ENCODE data around the gene TNFAIP6.
"Not testable (repeated sequence)": the region's sequence is repeated elsewhere in the genome, so short reads cannot be mapped to it uniquely, and the experiment has no call there.

TNFAIP6 gene

DNA sequence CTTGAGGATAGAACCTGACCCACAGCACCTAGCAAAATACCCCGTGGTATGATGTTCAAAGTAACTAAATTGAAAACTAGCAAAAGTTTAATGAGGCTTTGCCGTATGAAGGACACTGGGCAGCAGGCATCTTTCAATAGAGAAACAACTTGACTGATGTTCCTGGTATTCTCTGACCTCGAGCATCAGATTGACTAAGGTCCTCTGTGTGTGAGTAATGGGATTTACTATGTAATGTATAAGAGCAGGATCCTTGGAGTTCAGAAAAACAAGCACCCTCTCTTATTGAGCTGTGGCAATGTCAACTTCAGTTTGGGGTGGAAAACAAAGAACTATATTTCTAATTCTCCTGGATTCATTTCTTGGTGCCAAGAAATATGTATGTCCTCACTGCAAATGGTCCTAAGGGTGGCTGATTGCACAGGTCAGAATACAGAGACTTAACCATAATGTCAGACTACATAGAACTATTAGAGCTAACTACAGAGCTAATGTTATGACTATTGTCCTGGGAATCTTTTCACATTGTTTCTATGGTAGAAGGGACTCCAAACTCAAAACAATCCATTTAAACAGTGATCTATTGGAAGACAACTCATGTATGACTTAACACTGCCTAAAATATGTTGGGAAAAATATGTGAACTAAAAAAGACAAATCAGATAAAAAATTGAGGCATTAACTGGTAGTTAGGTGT, 4.4 kb downstream of the TNFAIP6 start:
- no peak for DNase-seq

DNA sequence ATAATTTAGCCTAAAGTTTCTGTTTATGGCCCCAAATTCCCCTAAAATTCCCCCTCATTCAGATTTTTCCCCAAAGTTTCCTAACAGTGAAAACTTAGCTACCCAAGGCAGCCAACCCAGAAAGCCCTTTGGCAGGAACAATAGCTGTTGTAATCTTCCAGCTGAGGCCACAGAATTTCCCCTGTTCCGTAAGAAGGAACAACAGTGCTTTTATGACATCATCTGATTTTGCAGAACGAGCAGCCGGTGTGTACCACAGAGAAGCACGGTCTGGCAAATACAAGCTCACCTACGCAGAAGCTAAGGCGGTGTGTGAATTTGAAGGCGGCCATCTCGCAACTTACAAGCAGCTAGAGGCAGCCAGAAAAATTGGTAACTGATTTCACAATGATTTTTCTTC, 6.3 kb downstream of the TNFAIP6 start:
- DNase-seq: no peak

DNA sequence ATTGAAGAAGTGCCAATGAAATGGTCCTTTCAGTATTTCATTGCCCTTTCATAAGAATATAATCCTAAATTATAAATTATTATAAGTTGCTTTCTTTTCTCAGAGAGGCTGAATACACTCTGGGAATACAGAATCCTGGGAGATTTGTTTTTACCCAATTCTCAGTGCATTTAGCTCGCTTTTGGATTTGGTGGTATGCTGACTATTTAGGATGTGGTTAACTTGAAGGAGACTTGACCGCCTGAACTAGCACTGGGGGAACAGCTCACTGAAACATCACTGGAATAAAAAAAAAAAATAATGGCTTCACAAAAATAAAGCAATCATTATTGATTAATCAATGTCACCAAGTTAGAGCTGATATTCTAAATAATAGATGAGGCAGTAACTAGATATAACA, 10.2 kb downstream of the TNFAIP6 start:
- no peak for DNase-seq

DNA sequence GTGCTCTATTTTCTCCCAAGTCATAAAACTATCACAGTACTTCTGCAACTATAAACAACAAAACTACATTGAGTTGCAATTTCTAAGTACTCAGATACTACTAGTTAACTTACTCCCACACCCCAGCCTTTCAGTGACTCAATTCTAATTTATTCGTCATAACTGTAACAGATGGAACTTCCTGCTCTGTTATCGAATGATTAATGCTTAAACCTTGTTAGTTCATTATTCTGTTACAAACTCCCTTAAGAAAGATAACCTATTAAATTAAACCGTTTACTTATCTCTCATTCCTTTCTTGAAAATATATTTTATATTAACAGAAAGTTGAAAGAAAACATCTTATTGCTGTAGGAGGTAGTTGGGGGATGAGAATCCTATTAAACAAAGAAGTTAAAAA, 17.0 kb downstream of the TNFAIP6 start:
- DNase-seq: peak; percentile 2

DNA sequence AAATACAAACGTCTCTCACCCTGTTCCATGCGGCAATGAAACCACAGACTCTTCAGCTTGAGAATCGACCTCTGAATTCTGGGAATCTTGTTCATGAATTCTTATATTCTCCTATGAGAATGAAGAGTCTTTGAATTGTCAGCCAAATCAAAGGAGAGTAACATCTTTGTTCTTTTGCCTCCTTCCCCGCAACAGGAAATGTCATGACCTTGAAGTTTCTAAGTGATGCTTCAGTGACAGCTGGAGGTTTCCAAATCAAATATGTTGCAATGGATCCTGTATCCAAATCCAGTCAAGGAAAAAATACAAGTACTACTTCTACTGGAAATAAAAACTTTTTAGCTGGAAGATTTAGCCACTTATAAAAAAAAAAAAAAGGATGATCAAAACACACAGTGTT, 21.8 kb downstream of the TNFAIP6 start:
- no peak for DNase-seq

DNA sequence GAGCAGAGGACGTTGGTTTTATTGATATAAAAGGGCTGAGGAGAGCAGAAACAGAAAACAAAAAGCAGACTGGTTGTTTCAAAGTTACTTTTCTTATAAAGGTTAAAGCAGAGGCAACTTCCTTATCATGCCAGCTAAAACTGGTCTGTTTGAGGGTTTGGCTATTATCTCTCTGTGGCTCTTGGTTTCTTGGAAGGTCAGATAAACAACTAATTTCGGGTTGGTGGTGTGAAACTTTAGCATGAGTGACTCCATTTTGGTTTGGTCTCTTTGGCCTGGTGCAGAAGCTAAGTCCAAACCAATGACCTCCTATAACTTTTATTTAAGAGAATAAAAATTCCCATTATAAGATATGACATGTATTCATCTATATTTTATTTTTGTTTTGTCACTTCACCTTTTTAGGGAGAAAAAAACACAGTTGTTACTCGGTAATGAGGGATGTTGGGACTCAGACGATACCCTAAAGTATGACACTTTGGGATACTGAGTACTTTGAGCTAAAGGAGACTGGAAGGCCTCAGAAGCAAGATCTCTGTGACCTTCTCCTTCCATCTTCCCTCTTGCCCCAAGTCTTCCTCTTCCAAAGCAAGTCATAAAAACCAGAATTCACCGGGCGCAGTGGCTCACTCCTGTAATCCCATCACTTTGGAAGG, 23.3 kb downstream of the TNFAIP6 start:
- DNase-seq: no peak

DNA sequence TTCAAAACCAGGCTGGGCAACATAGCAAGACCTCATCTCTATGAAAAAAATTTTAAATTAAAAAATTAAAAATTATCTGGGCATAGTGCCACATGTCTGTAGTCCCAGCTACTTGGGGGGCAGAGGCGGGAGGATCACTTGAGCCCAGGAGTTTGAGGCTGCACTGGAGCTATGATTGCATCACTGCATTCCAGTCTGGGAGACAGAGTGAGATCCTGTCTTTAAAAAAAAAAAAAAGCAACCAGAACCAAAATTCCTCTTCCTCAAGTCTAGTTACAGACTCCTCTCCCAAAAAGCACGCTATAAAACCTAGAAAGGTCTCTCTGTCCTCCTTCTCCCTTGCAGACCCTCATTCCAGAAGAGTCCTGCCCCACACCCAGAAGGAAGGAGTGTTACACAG, 23.9 kb downstream of the TNFAIP6 start:
- no peak for DNase-seq

DNA sequence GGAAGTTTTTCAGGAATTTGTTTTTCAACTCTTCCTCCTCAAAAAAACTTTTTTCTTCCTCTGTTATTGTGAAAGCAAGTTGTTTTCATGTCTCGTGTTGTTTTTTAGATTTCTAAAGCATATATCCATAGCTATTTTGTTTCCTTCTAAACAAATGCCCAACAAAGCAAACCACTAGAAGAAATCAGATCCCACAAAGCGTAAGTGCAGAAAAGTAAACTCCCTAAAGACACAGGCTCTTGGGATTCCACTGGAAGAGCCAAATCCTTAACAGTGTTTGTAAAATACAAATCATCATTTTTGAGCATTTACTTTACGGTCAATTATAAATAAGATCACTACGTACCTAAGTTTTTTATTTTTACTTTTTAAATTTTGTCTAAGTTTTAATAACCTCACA, 30.6 kb downstream of the TNFAIP6 start:
- DNase-seq: no peak

DNA sequence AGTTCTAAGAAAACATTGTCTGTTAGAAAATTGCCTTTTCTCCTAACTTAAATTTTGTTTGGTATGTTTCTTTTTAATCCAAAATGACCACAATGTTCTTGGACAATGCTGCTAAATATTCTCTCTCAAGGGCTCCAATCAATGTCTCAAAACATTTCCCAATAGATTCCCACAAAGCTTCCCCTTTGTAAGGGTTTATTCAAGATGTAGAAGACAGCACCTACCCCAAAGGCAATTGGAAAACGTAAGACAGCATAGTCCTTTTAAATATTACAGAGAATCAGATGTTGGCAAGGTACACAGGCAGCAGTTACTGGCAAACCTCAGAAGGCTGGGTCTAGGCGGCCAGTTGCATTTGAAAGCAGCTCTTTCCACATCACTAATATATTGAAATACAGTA, 34.0 kb downstream of the TNFAIP6 start:
- DNase-seq: no peak

DNA sequence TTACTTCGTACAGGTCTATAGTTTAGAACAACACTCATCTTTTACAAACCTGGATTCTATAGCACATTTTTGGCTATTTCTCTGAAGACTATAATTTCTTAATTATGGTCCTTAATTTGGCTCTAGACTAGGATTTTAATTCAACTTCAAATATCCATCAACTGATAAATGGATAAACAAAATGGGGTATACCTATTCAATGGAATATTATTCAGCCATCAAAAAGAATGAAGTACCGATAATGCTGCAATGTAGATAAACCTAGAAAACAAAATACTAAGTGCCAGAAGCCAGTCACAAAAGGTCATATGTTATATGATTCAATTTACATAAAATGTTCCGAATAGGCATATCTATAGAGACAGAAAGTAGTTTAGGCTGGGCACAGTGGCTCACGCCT, 37.1 kb downstream of the TNFAIP6 start:
- DNase-seq: no peak

DNA sequence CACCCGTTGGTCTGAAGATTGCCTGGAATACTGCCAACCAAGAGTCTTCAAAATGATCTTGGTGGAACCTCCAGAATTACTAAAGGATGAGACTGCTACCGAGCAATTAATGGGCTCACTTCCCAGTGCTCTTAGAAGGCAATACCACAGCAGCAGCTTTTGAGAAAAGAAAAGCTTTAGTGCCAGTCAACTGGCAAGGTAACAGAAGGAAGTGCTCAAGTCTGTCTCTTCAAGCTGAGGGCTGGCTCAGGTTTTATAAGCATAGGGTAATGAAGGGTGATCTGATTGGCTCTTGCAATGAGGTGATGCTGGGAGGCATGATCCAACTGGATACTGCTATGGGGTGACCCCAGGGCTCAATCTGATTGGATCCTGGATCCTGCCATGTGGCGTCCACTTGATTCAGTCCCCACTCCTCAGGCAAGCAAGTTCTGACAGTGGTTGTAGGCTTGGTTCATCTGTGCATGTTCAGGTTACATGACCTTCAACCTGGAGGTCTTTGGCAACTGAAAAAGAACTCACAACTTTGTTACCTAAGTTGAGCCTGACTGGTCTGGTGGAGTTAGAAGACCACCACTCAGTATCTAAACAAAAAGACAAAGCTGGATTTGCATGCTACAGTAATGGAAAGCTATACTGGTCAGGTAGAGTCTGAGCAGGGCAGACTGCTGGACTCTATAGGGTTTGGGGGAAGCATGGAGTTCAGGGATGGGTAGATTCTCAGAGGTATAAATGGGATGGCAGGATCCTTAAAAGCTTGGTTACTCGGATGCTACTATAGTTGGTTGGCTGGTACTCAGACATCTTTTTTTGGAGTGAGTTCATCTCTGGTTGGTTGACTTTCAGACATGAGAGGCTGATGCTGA, 38.4 kb downstream of the TNFAIP6 start:
- DNase-seq: no peak

DNA sequence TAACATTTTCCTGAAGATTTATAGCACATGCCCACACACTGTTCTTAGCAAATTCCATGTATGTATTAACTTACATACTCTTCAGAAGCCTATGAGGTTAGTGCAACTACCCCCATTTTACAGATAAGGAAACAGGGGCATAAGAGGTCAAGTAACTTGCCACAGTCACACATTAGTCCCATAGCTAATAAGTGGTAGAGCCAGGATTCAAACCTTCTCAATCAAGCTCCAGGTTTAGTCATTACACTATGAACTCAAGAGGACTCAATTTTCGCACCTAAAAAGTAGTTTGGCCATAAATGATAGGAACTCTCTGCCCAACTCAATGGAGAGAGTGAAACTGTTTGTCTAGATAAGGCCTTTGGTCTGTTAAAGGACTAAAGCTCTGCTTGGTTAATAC, 42.6 kb downstream of the TNFAIP6 start:
- DNase-seq: no peak

DNA sequence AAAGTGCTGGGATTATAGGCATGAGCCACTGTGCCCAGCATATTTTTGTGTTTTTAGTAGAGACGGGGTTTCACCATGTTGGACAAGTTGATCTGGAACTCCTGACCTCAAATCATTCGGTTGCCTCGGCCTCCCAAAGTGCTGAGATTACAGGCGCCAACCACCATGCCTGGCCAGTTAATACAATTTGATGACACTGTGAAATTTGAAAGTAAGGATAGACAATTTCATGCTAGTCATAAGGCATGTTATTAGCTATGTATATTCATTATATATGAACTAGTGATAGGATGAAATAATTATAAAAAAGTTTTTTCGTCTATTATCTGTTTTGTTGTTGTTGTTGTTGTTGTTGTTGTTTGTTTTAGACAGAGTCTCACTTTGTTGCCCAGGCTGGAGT, 43.8 kb downstream of the TNFAIP6 start:
- no peak for DNase-seq

DNA sequence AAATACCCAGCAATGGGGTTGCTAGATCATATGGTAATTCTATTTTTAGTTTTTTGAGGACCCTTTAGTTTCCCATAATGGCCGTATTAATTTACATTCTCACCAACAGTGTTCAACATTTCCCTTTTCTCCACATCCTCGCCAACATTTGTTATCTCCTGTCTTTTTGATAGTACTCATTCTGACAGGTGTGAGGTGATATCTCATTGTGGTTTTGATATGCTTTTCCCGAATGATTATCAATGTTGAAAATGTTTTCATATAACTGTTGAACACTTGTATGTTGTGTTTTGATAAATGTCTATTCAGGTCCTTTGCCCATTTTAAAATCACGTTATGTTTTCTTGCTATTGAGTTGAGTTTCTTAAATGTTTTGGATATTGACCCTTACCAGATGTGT, 46.5 kb downstream of the TNFAIP6 start:
- DNase-seq: no peak

DNA sequence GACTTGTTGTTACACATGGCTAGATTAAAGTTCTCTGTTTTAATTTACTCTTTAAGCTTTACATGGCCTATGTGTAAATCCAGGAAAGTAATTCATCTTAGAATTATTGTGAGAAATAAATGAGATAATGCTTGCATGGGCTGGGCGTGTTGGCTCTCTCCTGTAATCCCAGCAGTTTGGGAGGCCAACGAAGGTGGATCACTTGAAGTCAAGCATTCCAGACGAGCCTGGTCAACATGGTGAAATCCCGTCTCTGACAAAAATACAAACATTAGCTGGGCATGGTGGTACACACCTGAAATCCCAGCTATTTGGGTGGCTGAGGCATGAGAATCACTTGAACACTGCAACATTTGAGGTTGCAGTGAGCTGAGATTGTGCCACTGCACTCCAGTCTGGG, 48.0 kb downstream of the TNFAIP6 start:
- no peak for DNase-seq

DNA sequence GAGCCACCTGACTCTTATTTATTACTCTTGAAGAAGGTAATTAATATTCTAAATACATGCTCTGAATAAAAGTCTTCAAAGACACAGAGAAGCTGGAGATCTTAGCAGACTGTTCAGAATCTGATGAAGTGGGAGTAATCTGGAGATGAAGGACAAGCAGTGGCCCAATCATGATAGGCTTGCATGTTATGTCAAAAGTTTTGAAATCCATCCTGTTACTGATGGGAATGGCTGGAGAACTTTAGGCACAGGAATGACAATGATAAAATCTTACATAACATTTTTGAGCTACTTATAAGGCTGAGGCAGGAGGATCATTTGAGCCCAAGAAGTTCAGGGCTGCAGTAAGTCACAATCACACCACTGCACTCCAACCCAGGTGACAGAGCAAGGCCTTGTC, 49.9 kb downstream of the TNFAIP6 start:
- no peak for DNase-seq

DNA sequence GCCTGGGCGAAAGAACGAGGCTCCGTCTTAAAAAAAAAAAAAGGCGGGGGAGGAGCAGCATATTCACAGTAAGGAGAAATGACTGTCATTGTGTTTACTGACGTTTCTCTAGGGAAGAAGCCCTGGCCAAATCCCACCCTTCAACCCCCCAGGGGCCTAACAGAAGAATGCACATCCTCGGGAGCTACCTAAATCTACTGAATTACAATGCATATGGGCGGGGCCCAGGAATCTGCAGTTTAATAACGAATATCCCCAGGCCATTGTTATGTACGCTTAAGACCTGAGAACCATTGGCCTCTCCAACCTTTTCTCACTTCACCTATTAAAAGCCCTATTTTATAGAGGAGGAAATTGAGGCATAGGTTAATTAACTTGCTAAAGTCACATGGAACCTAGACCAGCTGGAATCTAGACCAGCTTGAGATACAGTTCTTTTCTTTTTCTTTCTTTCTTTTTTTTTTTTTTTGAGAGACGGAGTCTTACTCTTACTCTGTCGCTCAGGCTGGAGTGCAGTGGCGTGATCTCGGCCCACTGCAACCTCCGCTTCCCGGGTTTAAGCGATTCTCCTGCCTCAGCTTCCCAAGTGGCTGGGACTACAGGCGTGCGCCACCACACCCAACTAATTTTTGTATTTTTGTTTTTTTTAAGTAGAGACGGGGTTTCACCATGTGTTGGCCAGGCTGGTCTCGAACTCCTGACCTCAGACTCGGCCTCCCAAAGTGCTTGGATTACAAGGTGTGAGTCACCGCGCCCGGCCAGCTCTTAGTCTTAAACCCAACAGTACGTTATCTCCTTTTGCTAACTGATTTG, 51.6 kb downstream of the TNFAIP6 start:
- DNase-seq: no peak

DNA sequence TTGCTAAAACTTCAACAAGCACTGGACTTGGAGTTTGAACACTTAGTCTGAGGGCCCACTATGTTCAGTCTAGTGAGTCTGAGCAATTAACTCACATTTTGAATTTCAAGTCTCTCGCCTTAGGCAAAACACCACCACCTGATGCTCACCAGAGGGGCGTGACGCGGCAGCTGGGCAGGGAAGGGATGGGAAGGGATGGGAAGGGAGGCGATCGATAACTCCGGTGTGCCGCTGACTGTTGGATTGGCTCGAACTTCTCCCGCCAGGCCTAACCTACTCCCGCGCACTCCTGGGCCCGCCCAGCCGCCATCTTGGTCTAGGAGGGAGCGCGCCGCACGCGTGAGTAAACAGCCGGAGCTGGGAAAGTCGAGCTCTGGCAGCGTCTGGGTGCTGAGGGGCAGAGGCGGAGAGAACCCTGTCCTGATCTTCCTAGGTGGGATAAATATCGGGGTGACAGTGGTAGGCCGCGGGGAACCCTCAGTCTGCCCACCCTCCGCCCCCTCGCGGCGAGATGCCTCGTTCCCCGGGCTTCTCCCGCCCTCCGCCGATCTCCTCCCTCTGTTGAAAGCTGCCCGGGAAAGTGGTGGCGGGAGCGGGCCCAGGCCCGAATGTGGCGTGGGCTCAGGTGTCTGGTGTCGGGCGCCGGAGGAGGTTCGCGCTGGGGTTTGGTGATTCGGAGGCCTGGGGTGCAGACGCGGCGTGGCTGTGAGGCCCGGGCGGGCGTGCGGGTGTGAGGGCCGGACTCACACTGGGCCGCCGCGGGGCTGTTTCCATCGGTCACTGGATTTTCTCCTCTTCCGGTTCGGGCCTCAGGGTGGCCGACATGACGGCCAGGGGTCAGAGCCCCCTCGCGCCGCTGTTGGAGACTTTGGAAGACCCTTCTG, 52.5 kb downstream of the TNFAIP6 start, which contains the start of gene RIF1:
TSS of gene RIF1 (plus strand) at position 302 of the 884 bp plus-strand sequence. CDS start at position 824, 522 bp downstream.
- DNase-seq: peak; percentile 89

DNA sequence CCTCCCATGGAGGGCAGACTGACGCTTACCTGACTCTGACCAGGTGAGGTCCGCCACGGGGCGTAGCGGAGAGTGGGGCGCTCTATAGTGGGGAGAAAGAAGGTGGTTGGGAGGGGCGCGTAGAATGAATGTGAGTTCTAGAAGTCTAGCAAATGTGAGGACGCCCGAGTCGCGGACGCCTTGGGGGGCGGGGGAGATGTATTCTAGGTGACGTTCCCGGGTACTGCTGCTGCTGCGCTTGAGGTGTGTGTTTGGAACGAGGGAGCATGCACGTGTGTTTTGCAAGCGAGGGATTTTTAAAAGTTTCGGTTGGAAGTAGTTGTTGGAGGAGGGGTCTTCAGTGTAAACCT, 53.1 kb downstream of the TNFAIP6 start:
- DNase-seq: peak; percentile 24

DNA sequence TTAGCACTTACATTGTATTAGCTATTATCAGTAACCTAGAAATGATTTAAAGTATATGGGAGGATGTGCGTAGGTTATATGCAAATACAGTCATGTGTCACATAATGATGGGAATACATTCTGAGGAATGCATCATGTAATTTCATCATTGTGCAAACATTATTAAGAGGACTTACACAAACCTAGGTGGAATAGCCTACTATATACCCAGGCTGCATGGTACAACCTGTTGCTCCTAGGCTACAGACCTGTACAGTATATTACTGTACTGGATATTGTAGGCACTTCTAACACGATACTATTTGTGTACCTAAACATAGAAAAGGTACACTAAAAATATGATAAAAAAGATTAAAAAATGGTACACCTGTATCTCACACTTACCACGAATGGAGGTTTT, 60.3 kb downstream of the TNFAIP6 start:
- DNase-seq: no peak

DNA sequence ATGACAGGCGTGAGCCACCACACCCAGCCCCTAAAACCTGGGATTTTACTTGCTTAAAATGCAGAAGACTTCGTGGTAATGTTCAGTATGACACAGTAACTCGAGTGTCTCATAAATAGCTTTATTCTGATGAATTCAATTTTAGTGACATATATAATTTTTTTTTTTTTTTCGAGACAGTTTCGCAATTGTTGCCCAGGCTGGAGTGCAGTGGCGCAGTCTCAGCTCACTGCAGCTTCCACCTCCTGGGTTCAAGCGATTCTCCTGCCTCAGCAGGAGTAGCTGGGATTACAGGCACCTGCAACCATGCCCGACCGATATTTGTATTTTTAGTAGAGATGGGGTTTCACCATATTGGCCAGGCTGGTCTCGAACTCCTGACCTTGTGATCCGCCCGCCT, 64.3 kb downstream of the TNFAIP6 start:
- DNase-seq: not testable (repeated sequence)

DNA sequence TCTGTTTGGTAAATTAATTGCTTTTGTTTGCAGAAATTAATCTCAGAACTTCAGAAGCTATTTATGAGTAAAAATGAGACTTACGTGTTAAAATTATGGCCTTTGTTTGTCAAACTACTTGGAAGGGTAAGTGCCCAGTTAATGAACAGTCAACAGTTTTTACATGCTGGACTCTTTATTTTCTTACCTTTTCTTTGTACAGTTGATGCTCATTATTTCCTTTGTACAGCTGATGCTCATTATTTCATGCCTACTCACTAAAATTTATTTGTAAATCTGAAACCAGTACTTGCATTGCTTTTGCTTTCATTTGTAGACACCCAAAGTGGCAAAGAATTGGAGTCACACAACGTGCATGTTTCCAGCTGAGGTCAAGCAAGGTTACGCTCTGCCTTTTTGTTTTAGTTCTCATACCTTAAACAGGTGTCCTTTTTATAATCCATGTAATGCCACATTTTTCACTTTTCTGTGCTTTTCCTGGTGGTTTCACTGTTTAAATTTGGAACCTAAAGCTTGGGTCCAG, 65.6 kb downstream of the TNFAIP6 start:
- no peak for DNase-seq

Data from NCI-H1694 treated with DMSO at 0.1 percent for 48 hours (cell line).